ENCODE data around the gene ETDC.

GRCh38 chrX:135340831-135341230, 31.6 kb downstream of the ETDC start:
- TF ChIP-seq CTCF (IDR thresholded peaks at IDR 0.05): no peak
- no peak for TF ChIP-seq POLR2A (IDR thresholded peaks at IDR 0.05)
- no peak for TF ChIP-seq POLR2AphosphoS5 (IDR thresholded peaks at IDR 0.05)
